H1 (cell line): ENCODE measurements around the gene PLXND1. TPM values are rescaled to one million over a fixed set of nuclear protein-coding genes. Genes with fewer than 3 reads are reported as not detected.

Experiments used
- CTCF ChIA-PET: fragments of 300-600 bp; sonication (Branson Sonifier 250); formaldehyde crosslinking; loops from one replicate; lab custom pipeline; 2021; ENCODE audit not compliant: partially characterized antibody; lab: Charles Lee
- POLR2A ChIA-PET: fragments of 300-600 bp; sonication (Branson Sonifier 250); formaldehyde crosslinking; loops from one replicate; lab custom pipeline; 2021; ENCODE audit warnings: inconsistent platforms; ENCODE audit not compliant: partially characterized antibody; lab: Charles Lee
- DNase-seq, 2 experiments: peaks; one replicate each; pipeline versions ENCODE4 v3.0.0 to v3.0.0-alpha.2; 2010 to 2022; ENCODE audit warnings: low spot score in 2 of 2, low read depth in 1 of 2, mixed read lengths in 1 of 2
- FAIRE-seq: peaks from 2 replicates; lab custom pipeline; 2011; peaks lifted over from hg19 to GRCh38; lab: Jason Lieb, UNC
- H2AFZ ChIP-seq: 2 replicates; pipeline ENCODE4 v1.8.1; 2012; ENCODE audit warnings: low read length, inconsistent platforms
- H2AK5ac ChIP-seq: 2 replicates; pipeline ENCODE4 v1.6.1; 2013; ENCODE audit warnings: low read depth, low read length
- H2BK120ac ChIP-seq: replicated peaks from 2 replicates; pipeline ENCODE3; 2013; ENCODE audit warnings: low read depth, low read length, inconsistent platforms
- H2BK12ac ChIP-seq: 2 replicates; pipeline ENCODE4 v1.6.1; 2013; ENCODE audit warnings: low read depth, low read length
- H2BK15ac ChIP-seq: 2 replicates; pipeline ENCODE4 v1.6.1; 2013; ENCODE audit warnings: low read length
- H2BK20ac ChIP-seq: 2 replicates; pipeline ENCODE4 v1.6.1; 2013; ENCODE audit warnings: low read length
- H2BK5ac ChIP-seq: 2 replicates; pipeline ENCODE4 v1.6.1; 2013; ENCODE audit warnings: low read depth, low read length
- H3K14ac ChIP-seq: 2 replicates; pipeline ENCODE4 v1.6.1; 2013; ENCODE audit warnings: inconsistent platforms; ENCODE audit not compliant: insufficient read length
- H3K18ac ChIP-seq: 2 replicates; pipeline ENCODE4 v1.6.1; 2013; ENCODE audit warnings: low read length; ENCODE audit errors: extremely low read depth
- H3K23ac ChIP-seq: 2 replicates; pipeline ENCODE4 v1.6.1; 2013; ENCODE audit warnings: inconsistent platforms; ENCODE audit not compliant: insufficient read length
- H3K23me2 ChIP-seq: 2 replicates; pipeline ENCODE4 v1.6.1; 2013; ENCODE audit warnings: low read depth, low read length
- H3K27ac ChIP-seq: 2 replicates; pipeline ENCODE4 v1.6.1; 2011; ENCODE audit warnings: low read depth, low read length, inconsistent platforms
- H3K27me3 ChIP-seq, 4 experiments: replicated peaks in 1 of 4; 1 replicate in 1 of 4; 2 replicates in 3 of 4; pipeline versions ENCODE4 v1.6.1 to v1.8.1; 2011 to 2013; ENCODE audit warnings: low read length in 3 of 4, mild to moderate bottlenecking in 3 of 4, inconsistent platforms in 2 of 4, mixed read lengths in 2 of 4, moderate library complexity in 1 of 4; ENCODE audit not compliant: control insufficient read depth in 3 of 4, insufficient read depth in 3 of 4; ENCODE audit errors: extremely low read depth in 1 of 4
- H3K36me3 ChIP-seq, 4 experiments: 2 replicates each; pipeline versions ENCODE4 v1.6.1 to v1.8.1; 2011 to 2013; ENCODE audit warnings: mild to moderate bottlenecking in 4 of 4, low read length in 3 of 4, moderate library complexity in 2 of 4, control low read depth in 1 of 4, inconsistent platforms in 1 of 4; ENCODE audit not compliant: insufficient read depth in 4 of 4, control insufficient read depth in 2 of 4
- H3K4ac ChIP-seq: replicated peaks from 2 replicates; pipeline ENCODE3; 2013; ENCODE audit warnings: low read length, low read depth, mixed read lengths, inconsistent platforms; ENCODE audit not compliant: insufficient read length
- H3K4me1 ChIP-seq, 4 experiments: replicated peaks in 1 of 4; 1 replicate in 1 of 4; 2 replicates in 3 of 4; pipeline versions ENCODE4 v1.6.1 to v1.8.1; 2011 to 2013; ENCODE audit warnings: low read length in 3 of 4, inconsistent platforms in 2 of 4, mixed read lengths in 1 of 4; ENCODE audit not compliant: insufficient read depth in 4 of 4, control insufficient read depth in 3 of 4
- H3K4me2 ChIP-seq, 2 experiments: 2 replicates each; pipeline versions ENCODE4 v1.6.1 to v1.8.1; 2011 to 2013; ENCODE audit warnings: low read depth in 2 of 2, low read length in 2 of 2, control low read depth in 1 of 2, inconsistent platforms in 1 of 2, mild to moderate bottlenecking in 1 of 2; ENCODE audit not compliant: insufficient read depth in 1 of 2
- H3K4me3 ChIP-seq, 4 experiments: fragments of 200-600, 300-600 bp in 1 of 4; sonication (generic), shearing (Covaris generic), sonication (Bioruptor Twin) in 1 of 4; 2 replicates each; pipeline versions ENCODE4 v1.5.1 to v1.8.1; 2011 to 2016; ENCODE audit warnings: low read length in 4 of 4, low read depth in 3 of 4, control low read depth in 2 of 4, inconsistent platforms in 2 of 4, mild to moderate bottlenecking in 2 of 4, mixed read lengths in 1 of 4, moderate library complexity in 1 of 4; ENCODE audit not compliant: insufficient read depth in 2 of 4; ENCODE audit errors: extremely low read depth in 1 of 4
- H3K56ac ChIP-seq: replicated peaks from 2 replicates; pipeline ENCODE3; 2013; ENCODE audit warnings: low read depth, mild to moderate bottlenecking, mixed read lengths, low read length, inconsistent platforms; ENCODE audit not compliant: insufficient read length
- H3K79me1 ChIP-seq: 2 replicates; pipeline ENCODE4 v1.6.1; 2013; ENCODE audit warnings: low read depth, low read length, control low read depth
- H3K79me2 ChIP-seq, 2 experiments: 2 replicates each; pipeline versions ENCODE4 v1.6.1 to v1.8.1; 2012 to 2013; ENCODE audit warnings: low read length in 2 of 2, mild to moderate bottlenecking in 2 of 2, inconsistent platforms in 1 of 2; ENCODE audit not compliant: insufficient read depth in 2 of 2, control insufficient read depth in 1 of 2
- H3K9ac ChIP-seq, 4 experiments: replicated peaks in 1 of 4; 1 replicate in 1 of 4; 2 replicates in 3 of 4; pipeline versions ENCODE4 v1.6.1 to v1.8.1; 2011 to 2013; ENCODE audit warnings: low read depth in 3 of 4, low read length in 3 of 4, control low read depth in 2 of 4, mild to moderate bottlenecking in 2 of 4, moderate library complexity in 2 of 4, inconsistent platforms in 1 of 4; ENCODE audit errors: extremely low read depth in 1 of 4
- H3K9me3 ChIP-seq, 2 experiments: 2 replicates each; pipeline versions ENCODE4 v1.6.1 to v1.8.1; 2012 to 2013; ENCODE audit warnings: mild to moderate bottlenecking in 2 of 2, moderate library complexity in 2 of 2, control low read depth in 1 of 2, inconsistent platforms in 1 of 2, low read depth in 1 of 2, low read length in 1 of 2, mixed read lengths in 1 of 2; ENCODE audit not compliant: insufficient read depth in 2 of 2
- H4K20me1 ChIP-seq, 2 experiments: replicated peaks in 1 of 2; 2 replicates each; pipeline versions ENCODE3 to v1.8.1; 2011 to 2013; ENCODE audit warnings: inconsistent platforms in 2 of 2, low read length in 2 of 2, mild to moderate bottlenecking in 1 of 2; ENCODE audit not compliant: insufficient read depth in 2 of 2, control insufficient read depth in 1 of 2
- H4K5ac ChIP-seq: 2 replicates; pipeline ENCODE4 v1.6.1; 2013; ENCODE audit warnings: low read length, low read depth, mixed read lengths, inconsistent platforms; ENCODE audit not compliant: insufficient read length
- H4K8ac ChIP-seq: 2 replicates; pipeline ENCODE4 v1.8.0; 2013; ENCODE audit warnings: mild to moderate bottlenecking, moderate library complexity, low read length, inconsistent platforms; ENCODE audit not compliant: insufficient read depth; ENCODE audit errors: extremely low read depth
- H4K91ac ChIP-seq: replicated peaks from 2 replicates; pipeline ENCODE3; 2013; ENCODE audit warnings: low read length, mixed read lengths, inconsistent platforms; ENCODE audit not compliant: insufficient read length
- WGBS, 2 experiments: shearing (Covaris generic) in 1 of 2; methylation state at CpG; one replicate each; pipeline versions ENCODE4 v1.1.6 to v1.1.7; 2013 to 2015; ENCODE audit warnings: low lambda C conversion rate in 2 of 2, mixed read lengths in 2 of 2, inconsistent platforms in 1 of 2, low coverage in 1 of 2, missing lambda C conversion rate in 1 of 2; ENCODE audit not compliant: insufficient replicate concordance in 2 of 2, insufficient coverage in 1 of 2, insufficient read length in 1 of 2; ENCODE audit errors: extremely low coverage in 1 of 2, missing lambda C conversion rate in 1 of 2; 5-methylcytosine and 5-hydroxymethylcytosine counted together
- polyA plus RNA-seq, 7 experiments: library from polyadenylated mRNA; depleted of rRNA in 3 of 7; stranded (reverse) in 5 of 7; unstranded in 2 of 7; fragments of >200 nt in 5 of 7; fragments of 200-250 nt in 2 of 7; gene quantifications; 1 replicate in 5 of 7; 2 replicates in 1 of 7; 4 replicates in 1 of 7; pipeline versions ENCODE4 v1.2.1 to v1.2.3, GENCODE V29; 2011 to 2013; ENCODE audit warnings: missing spikeins in 2 of 7, mixed read lengths in 2 of 7
- total RNA-seq: library from RNA; stranded (reverse); fragmentation: NEBNext Ultra II Directional; extraction: Animal tissue kit (Norgen Biotek cat#: 25700); gene quantifications from 2 replicates; pipeline ENCODE4 v1.2.1, GENCODE V29; 2021
- TF ChIP-seq, protein P1 (sequence below): IDR thresholded peaks from 2 replicates; pipeline ENCODE4 v1.6.1; 2012; ENCODE audit warnings: inconsistent platforms

The PLXND1 gene
- total and polyA plus RNA-seq, 2 of the 8 experiments (the other 6 are each of a cell fraction or from before 2014, with no cell fraction given), result 17.7 to 66.4 TPM

DNA sequence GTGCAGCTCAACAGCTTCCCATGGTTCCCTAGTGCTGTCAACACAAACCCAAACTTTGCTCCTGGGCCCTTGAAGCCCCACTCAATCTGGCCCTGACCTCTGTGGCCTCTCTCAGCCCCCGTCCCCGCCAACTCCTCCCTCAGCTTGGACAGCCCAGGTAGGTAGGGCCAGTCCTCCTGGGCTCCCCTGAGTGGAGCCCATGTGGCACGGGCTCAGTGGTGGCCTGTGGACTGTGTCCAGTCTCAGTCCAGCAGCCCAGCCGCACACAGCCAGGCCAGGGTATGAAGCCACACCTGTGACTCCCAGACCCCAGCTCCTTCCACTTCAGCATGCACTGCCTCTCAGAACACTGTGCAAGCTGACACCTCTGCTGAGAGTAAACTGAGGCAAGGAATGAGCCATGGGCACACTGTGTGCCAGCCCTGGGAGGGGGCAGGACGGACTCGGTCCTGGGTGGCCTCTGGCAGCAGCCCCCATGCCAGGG lies 11.5 kb downstream of the PLXND1 start:
- no peak overlapping the region for H3K9ac ChIP-seq
- no peaks in the 10 kb centered on the region for H4K20me1 ChIP-seq
- H3K79me1 ChIP-seq, result peaks cover 7% of the 10 kb centered on the region
- no peak overlapping the region for H3K27ac ChIP-seq
- H3K4me2 ChIP-seq, result no peak overlapping the region; a peak in 1 of 4 replicates
- no peak for FAIRE-seq
- H2BK12ac ChIP-seq, result peak overlapping the region; percentile 39; the same call in 1 of the 2 replicates
- no peak overlapping the region for H2BK120ac ChIP-seq
- no peaks in the 10 kb centered on the region; the same call in 1 of the 2 replicates for H3K23me2 ChIP-seq
- H4K91ac ChIP-seq, result peak overlapping the region; percentile 67
- H3K18ac ChIP-seq, result peak overlapping the region; percentile 55; the same call in 1 of the 2 replicates
- no peak overlapping the region for H3K14ac ChIP-seq
- TF ChIP-seq, protein P1, sequence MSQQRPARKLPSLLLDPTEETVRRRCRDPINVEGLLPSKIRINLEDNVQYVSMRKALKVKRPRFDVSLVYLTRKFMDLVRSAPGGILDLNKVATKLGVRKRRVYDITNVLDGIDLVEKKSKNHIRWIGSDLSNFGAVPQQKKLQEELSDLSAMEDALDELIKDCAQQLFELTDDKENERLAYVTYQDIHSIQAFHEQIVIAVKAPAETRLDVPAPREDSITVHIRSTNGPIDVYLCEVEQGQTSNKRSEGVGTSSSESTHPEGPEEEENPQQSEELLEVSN, result no peak
- H3K79me2 ChIP-seq, result peaks cover 0 to 20% of the 10 kb centered on the region in 2 experiments; a peak in 2 of 4 replicates
- H3K4me1 ChIP-seq, result peaks cover 13 to 67% (median 57%) of the 10 kb centered on the region in 4 experiments
- DNase-seq, result no peak
- no peaks in the 10 kb centered on the region for H3K27me3 ChIP-seq
- ChIA-PET POLR2A (interaction anchor here (2.5 kb wide), 1 partner anchor 9 kb away, joined by 14 read pairs; no protein-coding TSS in a partner anchor), CTCF (interaction anchor here (0.7 to 2.7 kb wide), 10 partner anchors 8 to 105 kb away, joined by 3 to 11 read pairs (median 6); partner anchors contain the start of gene PLXND1)
- H4K5ac ChIP-seq, result no peak overlapping the region
- no peaks in the 10 kb centered on the region for H3K36me3 ChIP-seq
- H2AFZ ChIP-seq, result no peak overlapping the region
- H3K4ac ChIP-seq, result peak overlapping the region; percentile 59
- H2BK15ac ChIP-seq, result peak overlapping the region; percentile 19; the same call in 1 of the 2 replicates
- H2BK5ac ChIP-seq, result 0 out of 2 replicates have a peak overlapping the region, but pooled peaks have one; percentile 28
- H3K9me3 ChIP-seq, result no peaks in the 10 kb centered on the region
- 84% methylated on average over 6 of the region's 6 CpGs; no CpG with 5 or more reads in 1 of the 2 experiments for WGBS, 2 experiments
- H2AK5ac ChIP-seq, result peak overlapping the region; percentile 82; the same call in 1 of the 2 replicates
- H2BK20ac ChIP-seq, result peak overlapping the region; percentile 23; the same call in 1 of the 2 replicates
- H3K23ac ChIP-seq, result no peak overlapping the region
- H3K56ac ChIP-seq, result no peak overlapping the region
- peak overlapping the region; percentile 38; the same call in 1 of the 2 replicates for H4K8ac ChIP-seq
- H3K4me3 ChIP-seq, result no peak overlapping the region
